NCI-H2081 (cell line): ENCODE measurements around the gene WHAMM.
A peak's percentile ranks its signal among the peaks of the same experiment; 100 is the strongest.
"Not testable (repeated sequence)": the region's sequence is repeated elsewhere in the genome, so short reads cannot be mapped to it uniquely, and the experiment has no call there.

ENCODE experiments used
- DNase-seq, 2 experiments: peaks; one replicate each; lab custom pipeline; 2025; lab: John Stamatoyannopoulos, UW

The WHAMM gene

DNA sequence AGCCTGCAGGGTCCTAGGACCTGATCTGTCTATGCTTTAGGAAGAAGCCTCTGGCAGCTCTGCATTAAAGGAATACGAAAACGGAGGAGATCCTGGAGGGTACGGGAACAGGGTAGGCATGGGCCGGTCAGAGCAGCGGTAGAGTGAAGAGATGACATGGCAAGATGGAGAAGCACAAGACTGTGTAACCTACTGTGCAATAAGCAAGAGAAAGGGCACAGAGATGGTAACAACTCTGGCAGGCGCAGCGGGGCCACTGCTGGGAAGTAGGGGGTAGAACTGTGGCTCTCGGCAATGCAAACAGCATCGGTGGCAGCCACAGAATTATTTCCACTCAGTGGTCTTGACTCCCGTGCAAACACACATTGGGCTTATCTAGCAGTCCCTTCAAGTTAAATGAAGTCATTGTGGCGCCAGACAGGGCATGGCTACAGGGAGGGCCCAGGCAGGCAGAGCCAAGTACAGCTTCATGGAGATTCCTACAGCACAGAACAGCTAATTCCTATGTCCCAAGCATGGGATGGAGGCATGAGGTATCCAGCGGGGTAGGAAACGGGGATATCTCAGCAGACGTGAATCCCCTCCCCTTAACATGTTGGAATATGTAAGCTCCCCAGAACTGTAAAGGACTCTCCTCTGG lies 28.8 kb downstream of the WHAMM start:
- no peak for DNase-seq

DNA sequence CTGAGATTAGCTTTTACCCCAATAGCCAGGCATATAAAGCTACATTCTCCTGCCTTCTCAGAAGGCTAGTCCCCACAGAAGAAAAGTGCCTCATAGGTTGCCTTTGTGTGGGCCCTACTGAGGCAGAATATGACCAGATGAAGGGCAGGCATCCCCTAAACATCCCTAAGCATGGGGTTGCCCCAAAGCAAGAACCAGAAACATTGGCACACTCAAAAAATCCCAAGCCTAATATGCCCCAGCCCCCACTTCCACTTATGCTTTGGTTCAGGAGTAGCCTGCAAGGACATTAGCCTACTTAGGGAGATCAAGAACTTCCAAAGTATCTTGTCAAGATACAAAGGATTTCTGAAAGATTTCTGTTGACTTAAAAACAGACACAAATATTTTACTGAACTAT lies 29.7 kb downstream of the WHAMM start:
- DNase-seq = no peak

DNA sequence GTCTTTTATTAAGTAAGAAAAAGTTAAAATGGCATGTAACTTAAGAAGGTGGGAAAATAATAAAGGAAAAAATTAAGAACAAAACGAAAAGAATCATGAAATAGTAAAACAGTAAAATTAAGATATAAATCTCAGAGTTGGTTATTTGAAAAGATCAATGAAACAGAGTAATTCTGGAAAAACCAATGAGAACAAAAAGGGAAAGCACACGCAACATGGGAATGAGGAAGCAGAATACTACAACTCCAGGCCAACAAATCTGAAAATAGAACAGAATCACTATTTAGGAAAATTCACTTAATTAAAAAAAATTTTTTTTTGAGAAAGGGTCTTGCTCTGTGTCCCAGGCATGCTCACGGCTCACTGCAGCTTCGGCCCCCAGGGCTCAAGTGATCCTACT lies 30.7 kb downstream of the WHAMM start:
- no peak for DNase-seq

DNA sequence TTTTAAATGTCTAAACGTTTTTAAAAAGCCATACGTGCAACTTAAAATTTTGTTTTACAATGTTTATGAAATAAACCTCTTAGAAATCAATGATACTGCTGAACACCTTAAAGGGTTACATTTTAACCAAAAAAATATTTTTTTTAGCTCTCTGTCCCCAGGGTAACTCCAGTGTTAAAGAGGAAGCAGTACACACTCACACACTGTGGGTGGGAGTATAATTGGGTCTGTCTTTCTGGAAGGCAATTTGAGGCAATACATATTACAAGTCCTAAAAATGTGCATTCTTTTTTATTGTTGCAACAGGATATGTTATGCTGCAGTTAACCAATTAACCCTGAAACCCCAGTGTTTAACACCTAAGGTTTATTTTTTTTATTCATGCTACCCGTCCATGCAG lies 34.1 kb downstream of the WHAMM start:
- DNase-seq = no peak

DNA sequence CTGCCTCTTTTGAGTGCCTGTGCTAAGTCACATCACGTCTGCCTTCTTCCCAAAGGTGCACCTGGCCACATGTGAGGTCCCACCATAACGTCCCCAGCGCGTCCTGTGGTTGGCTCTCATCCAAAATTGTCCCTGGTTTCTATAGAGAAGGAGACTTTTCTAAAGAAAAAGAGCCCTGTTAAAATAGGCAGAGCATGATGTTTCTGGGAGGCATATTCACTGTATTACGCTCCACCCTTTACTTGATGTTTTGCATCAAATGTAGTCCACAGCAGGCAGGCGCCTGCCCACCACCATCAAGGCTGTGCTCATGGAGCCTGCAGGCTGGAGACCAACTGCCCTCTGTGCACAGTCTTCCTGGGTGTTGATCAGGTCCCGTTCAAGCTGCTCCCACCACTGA lies 36.3 kb downstream of the WHAMM start:
- DNase-seq = no peak

DNA sequence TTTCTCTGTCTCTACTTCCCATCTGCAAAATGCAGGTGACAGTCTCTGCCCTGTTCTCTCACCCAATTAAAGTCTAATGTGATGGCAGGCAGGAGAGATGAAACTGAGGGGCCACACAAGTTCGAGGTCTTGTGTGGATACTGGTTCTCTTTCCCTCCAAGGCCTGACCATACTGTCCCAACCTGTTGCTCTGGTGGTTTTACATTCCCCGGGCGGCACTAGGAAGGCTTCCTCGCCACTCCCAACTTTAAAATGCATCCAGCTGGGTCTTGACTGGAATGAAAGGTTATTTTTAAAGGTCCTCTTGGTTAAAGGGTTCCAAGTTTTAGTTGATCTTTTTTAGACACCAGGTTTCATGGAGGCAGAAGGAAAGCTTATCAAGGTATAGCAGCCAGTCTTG lies 37.2 kb downstream of the WHAMM start:
- DNase-seq = no peak

DNA sequence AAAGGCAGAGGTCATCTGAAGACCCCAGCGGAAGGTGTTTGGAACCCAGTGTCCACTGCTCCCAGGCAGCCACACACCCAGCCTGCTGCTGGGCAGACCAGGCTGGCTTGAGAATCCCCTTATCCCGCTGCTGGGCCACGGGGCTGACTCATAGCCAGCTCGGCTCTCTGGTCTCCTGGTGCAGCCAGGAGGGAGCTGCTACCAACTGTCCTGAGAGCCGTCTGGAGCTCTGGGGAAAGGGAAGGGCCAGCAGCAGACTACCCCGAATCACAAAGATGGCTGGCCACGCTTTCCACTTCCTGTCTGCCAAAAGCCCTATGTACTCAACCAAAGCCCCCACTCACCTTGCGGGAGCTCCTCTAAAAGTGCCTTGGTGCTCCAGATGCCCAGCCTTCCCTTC lies 38.3 kb downstream of the WHAMM start:
- DNase-seq = no peak

DNA sequence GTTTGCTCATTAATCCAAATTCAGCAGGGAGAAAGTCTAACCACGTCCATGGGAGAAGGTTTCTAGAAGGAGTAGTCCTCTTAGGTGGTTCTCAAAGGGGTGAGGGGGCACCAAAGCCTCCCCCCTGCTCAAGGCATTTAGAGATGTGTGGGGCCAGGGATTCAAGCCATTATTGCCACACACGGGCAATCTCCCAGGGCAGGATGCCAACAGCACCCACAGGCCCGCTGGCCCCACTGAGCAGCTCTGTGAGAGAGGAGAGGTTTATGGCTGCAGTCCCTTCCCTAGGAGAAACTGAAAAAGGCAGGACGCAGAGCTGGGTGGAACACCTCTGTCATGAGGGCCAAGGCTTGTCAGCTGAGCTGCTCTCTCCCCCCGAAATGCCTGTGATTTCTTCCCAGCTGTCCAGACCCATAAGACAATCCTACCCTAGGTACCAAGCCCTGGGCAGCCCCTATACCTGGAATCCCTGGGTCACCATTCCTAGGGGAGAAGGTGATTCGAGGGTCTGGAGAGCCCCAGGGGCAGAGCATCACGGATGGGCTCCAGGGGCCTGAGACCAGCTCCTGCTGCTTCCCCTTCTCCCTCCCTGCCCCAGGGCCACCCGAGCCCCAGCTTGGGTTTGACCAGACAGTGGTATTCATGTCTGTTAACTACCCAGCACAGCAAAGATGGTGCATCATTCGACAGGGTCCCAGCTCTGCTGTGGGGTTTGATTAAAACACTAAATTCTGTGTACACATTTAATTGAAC lies 39.0 kb downstream of the WHAMM start:
- DNase-seq = no peak

DNA sequence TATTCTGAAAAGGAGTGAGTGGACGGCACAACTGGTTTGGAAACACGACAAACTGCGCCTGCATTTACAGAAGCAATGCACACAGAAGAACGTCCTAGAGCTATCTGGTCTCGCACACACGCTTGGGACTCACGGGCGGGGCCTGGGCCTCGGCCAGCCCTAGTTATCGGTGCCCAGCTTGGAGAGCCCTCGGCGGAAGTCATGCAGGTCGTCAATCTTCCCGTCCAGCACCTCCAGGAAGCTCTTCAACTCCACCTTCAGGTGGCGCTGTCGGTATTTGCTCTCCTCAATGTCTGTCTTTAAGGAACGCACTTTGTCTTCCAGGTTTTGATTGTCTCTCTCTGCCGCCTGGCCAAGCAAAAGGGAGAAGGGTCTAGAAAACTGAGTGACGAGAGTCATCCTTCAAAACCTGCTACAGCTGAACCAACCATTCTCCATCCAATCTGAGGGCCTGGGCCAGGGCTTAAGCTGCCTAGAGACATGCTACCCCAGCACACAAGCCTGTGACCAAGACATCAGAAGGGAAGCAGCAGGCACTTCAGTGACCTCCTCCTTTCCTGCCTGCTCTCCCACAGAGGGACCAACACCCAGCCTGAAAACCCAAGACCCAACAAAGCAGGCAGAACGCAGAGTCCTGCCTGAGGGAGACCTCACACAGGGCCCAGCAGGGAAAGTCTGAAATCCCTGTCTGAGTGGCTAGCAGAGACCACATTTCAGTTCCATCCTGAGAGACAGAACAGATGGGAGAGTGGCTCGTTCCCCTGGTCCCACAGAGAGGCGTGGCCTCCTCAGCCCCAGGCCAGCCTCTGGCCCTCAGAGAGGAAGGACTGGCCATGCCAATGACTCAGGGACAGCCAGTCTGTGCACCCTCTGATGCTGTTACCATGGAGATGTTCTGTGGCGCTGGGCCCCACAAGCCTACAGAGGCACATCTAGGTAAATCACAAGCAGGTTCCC lies 40.4 kb downstream of the WHAMM start:
- peak; percentile 70 to 78 for DNase-seq

DNA sequence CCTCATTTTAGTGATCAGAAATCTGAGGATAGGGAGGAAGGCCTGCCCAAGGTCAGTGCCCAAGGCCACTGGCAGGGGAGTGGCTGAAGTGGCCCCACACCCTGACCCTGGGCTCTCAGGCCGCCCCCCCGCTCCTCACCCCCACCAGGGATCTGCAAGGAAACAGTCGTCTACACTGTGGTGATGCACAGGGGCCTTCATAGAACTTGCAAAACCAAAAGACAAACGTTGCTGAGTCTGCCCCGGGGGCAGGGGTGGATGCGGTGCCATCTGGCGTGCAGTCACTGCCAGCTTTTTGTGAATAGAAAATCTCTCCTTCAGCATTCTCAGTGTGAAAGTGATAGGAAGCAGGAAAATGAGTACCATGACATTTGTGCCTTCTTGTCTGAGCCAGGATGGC lies 41.3 kb downstream of the WHAMM start:
- no peak for DNase-seq

DNA sequence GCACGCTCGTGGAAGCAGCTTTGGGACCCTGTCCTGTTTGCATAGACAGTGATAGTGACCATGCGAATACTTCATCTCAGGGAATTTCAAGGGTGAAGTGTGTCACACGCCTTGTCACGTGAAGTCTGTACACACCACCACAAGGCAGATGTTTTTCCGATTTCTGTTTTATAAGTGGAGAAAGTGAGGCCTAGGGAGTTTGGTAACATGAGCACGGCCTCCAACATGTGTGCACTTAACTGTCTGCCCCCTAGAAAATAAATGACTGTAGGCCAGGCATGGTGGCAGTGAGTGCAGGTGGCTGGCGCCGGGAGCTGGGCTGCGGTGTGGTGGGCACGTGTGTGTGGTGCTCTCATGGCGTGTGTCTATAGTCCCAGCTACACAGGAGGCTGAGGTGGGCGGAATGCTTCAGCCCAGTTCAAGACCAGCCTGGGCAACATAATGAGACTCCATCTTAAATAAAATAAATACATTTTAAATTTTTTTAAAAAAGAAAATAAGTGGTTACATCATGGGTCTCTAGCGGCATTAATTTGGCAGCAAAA lies 42.0 kb downstream of the WHAMM start:
- no peak for DNase-seq

DNA sequence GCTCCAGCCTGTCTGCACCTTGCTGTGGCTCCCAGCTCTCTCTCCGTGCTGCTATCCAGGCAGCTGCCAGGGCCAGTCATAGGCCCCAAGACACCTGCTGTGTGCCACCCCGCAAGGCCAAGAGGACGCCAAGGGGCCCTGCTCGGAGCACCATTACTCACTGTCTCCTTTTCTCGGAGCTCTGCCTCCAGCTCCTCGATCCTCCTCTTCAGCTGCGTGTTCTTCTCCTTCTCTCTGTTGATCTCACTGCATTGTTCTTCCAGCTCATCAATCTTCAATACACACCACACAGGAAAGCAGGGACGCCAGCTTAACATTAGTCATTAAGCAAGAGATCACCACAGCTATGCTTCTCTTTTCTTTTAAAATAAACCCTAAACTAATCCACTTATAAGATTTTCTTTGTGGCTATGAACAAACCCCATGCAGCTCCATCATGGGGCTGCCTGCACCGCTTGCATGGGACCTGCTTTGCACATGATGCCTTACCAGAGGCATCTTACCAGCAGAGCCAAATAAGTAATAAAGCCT lies 42.6 kb downstream of the WHAMM start:
- DNase-seq = no peak

DNA sequence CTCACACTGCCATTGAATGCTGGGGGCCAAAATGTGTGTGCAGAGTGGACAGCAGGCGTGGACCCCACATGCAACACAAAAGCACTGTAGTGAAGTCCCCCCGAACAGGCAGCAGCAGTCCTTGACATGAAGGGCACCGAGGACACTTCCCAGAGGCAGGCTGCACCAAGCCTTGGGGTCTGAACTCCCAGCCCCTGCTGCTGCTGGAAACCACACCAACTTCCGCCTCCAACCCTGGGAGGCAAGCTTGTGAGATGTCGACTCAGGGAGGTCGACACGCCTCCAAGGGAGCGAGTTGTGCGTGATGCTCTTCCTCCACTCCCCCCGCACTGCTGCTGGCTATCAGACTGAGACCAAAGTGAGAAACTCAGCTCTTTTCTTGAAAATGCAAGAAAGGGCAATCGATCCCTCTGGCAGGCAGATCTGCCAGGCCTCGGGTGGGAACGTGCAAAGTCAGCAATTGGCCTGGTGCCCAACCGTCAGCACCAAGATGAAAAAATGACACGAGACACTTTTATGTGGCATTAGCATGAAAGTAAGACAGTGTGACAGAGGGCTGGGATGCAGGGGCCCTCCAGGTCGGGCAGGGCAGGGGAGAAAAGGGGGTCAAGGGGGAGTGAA lies 43.6 kb downstream of the WHAMM start:
- no peak for DNase-seq

DNA sequence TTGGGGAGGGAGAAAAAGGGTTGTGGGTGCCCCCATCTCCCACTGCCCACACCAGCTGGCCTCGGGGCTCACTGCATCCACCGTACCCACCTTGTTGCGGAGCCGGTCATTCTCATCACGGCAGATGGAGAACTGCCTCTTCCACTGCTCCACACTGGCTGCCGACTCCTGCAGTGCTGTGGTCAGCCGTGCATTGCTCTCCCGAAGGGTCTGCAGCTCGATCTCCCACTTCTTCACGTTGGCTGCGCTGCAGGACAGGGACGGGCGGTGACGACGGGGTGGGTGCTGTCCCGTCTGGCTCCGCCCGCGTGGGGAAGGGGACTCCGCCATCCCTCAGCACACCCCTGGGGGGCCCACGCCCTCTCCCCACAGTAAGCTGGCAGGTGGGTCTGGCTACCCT lies 45.1 kb downstream of the WHAMM start:
- no peak for DNase-seq

DNA sequence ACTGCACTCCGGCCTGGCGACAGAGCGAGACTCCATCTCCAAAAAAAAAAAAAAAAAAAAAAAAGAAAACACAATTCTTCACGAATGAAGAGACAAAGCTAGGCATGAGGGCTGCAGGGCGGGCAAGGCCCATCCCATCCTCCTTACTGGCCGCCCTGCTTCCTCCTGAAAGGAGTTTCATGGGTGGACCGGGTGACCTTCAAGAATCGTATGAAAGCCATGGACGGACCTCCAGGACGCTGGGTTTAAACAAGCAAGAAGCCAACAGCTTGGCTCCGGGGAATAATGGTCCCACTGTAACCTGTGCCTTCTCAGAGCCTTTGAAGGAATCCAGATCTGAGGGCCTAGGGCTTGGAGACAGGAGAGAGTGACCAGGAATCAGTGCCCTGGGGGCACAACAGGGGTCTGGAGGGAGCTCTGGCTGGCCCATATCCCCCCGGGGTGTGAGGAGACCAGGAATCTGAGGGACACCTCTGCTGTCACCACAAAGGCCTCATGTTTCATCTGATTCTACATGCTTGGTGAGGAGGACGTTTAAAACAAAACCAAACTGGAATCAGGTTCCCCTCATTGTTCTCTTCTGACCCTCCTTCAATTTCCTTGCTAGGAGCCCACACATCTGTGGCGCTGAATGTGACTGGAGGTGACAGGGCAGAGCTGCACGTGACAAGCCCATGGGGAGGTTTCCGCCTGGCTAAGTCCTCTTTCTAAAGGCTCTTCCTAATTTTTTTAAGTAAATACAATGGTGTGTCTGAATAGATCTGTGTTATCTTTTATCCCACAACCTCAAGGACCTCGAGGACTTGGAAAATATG lies 46.1 kb downstream of the WHAMM start:
- no peak for DNase-seq

DNA sequence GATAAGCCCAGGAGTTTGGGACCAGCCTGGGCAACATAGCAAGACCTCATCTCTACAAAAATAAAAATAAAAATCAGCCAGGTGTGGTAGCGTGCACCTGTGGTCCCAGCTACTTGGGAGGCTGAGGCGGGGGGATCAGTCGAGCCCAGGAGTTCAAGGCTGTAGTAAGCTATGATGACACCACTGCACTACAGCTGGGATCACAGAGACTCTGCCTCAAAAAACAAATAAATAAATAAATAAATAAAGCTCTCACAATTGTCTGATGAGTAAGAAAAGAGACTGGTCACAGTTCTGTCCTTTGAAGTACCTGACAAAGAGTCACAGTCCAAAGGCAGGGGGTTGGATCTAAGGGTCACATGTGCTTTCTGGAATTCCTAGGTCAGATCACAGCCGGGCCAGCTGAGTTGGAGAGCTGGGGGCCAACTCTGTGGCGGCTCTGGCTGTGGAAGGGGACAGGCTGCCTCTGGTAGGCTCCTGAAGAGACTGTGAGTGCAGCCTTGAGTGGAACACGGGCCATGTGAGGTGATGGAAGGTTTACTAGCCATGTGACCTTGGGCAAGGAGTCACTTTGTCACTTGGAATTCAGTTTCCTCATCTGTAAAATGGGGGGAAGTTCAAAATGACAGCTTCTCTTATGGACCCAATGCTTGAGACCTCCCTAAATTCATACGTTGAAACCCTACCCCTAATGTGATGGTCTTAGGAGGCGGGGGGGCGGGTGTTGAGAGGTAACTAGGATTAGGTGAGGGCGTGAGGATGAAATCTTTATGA lies 47.2 kb downstream of the WHAMM start:
- DNase-seq = no peak

DNA sequence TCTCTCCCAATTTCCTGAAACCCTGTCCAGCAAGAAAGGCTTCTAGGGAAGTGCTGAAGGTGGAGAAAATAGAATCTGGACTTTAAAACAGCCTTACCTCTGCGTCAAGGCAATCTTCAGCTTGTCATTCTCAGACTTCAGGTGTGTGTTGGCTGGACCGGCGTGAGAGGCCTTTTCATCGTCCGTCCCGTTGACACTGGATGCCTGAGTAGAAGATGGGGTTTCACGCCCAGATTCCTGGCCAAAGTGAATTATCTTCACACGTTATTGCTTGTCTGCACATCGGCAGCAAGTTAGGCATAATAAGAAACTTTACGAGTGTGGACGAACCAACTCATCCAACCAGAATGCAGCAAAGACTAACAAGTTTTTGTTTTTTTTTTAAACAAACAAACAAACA lies 49.5 kb downstream of the WHAMM start:
- DNase-seq = no peak

DNA sequence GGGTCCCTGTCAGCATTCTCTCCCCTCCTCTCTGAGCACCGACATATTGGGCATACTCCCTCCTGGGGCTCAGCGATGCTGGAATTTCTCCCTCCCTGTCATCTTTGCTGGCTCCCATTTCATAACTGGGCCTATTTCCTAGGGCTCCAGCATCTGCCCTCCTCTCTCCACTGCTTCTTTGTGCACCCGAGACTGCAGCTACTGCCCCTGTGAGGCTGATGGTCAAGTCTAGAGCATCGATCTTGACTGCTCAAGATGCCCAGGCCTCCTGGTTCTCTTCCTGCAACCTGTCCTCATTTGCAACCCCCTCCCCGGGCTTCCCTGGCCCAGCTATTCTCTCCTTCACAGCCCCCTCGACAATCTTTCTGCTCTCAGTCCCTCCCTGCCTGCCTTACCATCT lies 53.5 kb downstream of the WHAMM start:
- DNase-seq = no peak

DNA sequence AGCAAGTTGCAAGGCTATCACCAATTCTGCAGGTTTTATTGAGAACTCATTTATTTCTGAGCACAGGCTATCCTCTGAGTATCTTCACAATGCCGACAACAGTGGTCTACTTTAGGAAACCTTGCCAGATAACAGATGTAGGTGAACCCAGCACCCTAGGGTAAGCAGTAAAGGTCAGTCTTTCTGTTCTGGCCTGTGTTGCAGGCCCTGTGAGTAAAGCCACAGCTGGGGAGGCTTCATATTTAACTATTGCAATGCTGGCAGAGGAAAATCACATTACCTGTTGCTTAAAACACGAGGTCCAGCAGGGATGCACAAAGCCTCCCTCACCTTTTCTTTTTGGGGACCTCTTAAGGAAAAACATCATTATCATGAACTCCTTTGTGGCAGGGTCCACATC lies 55.5 kb downstream of the WHAMM start:
- no peak for DNase-seq

DNA sequence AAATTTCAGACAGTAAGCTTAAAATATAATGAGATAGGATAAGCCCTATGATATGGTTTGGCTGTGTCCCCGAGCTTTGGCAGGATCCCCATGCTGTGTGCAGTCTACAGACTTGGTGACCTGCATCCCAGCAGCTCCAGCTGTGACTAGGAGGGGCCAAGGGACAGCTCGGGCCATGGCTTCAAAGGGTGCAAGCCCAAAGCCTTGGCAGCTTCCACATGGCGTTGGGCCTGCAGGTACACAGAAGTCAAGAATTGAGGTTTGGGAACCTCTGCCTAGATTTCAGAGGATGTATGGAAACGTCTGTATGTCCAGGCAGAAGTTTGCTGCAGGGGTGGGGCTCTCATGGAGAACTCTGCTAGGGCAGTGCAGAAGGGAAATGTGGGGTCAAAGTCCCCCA lies 56.2 kb downstream of the WHAMM start:
- DNase-seq = not testable (repeated sequence)
